ENCODE results near the gene MRPL28.
A peak's percentile ranks its signal among the peaks of the same experiment; 100 is the strongest.

MRPL28 gene

DNA sequence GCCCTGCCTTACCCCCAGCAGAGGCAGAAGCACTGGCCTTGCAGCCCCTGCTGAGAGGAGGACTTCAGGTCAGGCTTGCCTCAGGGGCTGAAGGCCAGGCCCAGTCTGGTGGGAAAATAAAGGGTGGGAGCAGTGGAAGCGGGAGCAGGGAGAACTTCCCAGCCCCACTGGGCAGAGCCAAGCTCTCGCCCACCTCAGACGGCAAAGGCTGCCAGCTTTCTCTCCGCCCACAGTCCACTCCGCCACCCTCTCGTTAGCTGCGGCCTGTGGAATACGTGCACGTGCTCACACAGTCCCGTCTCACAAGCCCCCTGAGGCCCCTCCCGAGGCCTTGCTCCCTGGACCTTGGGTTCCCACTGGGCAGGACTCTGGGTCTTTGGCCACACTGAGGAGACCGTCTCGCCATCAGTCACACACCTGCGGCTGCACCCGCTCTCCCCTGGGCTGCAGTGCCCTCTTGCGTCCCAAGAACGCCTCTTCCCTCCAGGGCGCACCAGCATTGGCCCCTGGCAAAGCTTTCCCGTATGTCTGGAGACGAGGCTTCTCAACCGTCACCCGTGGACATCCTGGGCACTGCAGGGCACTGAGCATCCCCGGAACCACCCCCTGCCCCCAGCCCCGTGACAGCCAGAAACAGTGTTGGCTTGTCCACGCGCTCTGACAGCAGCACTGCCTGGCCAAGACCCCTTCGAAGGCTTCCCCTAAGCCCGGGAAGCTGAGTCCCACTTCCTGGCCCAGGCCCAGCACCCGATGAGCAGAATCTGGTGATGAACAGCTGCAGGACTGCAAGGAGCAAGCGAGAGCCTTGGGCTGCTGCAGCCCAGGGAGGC, 8.3 kb downstream of the MRPL28 start:
- peak; percentile 62 for DNase-seq (ENCODE audit: low read depth)
- TF ChIP-seq, protein P1, sequence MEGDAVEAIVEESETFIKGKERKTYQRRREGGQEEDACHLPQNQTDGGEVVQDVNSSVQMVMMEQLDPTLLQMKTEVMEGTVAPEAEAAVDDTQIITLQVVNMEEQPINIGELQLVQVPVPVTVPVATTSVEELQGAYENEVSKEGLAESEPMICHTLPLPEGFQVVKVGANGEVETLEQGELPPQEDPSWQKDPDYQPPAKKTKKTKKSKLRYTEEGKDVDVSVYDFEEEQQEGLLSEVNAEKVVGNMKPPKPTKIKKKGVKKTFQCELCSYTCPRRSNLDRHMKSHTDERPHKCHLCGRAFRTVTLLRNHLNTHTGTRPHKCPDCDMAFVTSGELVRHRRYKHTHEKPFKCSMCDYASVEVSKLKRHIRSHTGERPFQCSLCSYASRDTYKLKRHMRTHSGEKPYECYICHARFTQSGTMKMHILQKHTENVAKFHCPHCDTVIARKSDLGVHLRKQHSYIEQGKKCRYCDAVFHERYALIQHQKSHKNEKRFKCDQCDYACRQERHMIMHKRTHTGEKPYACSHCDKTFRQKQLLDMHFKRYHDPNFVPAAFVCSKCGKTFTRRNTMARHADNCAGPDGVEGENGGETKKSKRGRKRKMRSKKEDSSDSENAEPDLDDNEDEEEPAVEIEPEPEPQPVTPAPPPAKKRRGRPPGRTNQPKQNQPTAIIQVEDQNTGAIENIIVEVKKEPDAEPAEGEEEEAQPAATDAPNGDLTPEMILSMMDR (IDR thresholded peaks at IDR 0.05; ENCODE audit: control insufficient read depth, extremely low read depth, insufficient read depth) = peak; percentile 97
- no peak overlapping the region for H3K4me3 ChIP-seq (ENCODE audit: low read depth, low read length)

DNA sequence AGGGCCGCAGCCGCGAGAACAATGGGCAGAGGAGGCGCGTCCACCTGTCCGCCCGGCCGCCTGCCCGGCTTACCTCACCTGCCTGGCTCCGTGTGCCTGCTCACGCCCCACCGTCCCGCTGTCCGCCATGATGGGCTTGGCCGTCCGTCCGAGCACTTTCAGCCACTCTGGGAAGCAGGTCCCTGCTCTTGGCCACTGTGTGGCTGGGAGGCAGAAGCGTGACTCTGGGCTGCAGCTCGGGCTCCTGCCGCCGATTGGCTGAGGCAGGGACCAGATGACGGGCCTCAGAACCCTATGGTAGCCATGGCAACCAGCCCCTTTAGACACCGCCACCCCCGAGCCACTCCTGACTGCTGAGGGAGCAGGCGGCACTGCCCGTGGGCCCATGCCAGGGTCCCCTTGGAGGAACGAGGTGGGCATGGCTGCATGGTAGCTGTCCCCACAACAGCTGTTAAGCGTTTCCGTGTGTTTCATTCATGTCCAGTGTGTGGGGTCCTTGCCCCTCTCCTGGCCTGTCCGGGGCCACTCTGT, 8.9 kb downstream of the MRPL28 start:
- no peak for DNase-seq (ENCODE audit: low read depth)
- TF ChIP-seq, protein P1 (IDR thresholded peaks at IDR 0.05; ENCODE audit: control insufficient read depth, extremely low read depth, insufficient read depth) = no peak
- H3K4me3 ChIP-seq (ENCODE audit: low read depth, low read length) = no peak overlapping the region

DNA sequence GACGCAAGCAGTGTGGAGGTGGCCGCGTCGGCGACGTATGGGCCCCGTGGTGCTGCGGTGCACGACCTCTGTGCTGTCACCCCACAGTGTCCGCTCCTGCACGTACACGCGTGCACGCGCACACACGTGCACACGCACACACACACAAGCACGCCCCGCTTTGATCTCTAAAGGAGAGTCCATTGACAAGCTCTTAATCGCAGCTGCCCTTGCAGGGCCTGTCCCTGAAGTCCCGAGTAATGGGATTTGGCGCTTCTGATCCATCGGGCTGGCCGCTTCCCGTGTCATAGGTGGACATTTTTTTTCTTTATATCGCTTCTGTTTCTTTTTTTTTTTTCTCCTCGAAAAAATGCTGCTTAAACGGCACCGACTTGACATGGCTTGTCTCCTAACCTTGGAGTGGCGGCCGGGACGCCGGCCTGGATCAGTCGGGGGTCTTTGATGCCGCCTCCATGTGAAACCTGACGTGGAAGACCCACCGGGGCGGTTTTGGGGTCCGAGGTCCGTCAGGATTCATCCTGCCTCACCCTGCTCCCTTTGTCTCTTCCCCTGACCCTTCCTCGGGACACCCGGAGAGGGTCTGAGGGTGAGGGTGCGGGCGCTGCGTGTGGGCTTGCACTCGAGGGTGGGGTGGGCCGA, 9.5 kb downstream of the MRPL28 start:
- no peak for DNase-seq (ENCODE audit: low read depth)
- H3K4me3 ChIP-seq (ENCODE audit: low read depth, low read length) = no peak overlapping the region
- TF ChIP-seq, protein P1 (IDR thresholded peaks at IDR 0.05; ENCODE audit: control insufficient read depth, extremely low read depth, insufficient read depth) = no peak

DNA sequence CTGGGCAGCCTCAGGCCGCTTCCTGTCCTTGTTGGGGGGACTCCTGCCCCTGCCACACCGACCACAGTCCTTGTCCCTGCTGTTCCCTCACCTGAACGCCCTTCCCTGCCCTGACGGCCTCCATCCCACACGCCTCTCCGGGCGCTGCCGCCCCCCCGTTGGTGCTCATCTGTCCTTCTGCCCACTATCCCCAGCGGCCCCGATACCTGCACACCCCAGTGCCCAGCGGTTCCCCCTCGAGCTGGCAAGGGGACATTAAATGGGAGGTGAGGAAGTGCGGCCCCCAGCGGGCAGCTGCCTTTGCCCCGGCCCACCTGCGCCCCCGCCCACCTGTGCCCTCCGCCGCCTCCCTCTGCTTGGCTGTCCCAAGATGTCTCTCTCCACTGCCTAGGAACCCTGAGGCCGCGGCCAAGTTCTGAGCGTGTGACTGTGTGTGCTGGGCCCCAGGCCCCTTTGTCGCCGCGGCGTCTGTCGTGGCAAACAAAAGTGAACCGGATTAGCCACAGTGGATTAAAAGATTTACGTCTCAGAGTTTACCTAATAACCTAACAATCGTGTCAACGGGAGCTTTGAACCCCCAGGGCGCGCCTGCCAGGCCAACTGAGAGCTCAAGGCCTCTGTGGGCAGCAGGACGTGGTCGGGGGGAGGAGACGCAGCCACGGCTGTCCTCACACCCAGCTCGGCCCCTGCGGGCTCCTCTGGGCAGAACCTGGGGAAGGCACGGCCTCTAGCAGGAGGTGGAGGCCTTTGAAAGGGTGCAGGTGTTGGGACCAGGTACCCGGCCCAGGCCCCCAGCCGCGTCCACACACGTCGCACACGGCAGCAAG, 10.3 kb downstream of the MRPL28 start:
- TF ChIP-seq, protein P1 (IDR thresholded peaks at IDR 0.05; ENCODE audit: control insufficient read depth, extremely low read depth, insufficient read depth) = no peak

DNA sequence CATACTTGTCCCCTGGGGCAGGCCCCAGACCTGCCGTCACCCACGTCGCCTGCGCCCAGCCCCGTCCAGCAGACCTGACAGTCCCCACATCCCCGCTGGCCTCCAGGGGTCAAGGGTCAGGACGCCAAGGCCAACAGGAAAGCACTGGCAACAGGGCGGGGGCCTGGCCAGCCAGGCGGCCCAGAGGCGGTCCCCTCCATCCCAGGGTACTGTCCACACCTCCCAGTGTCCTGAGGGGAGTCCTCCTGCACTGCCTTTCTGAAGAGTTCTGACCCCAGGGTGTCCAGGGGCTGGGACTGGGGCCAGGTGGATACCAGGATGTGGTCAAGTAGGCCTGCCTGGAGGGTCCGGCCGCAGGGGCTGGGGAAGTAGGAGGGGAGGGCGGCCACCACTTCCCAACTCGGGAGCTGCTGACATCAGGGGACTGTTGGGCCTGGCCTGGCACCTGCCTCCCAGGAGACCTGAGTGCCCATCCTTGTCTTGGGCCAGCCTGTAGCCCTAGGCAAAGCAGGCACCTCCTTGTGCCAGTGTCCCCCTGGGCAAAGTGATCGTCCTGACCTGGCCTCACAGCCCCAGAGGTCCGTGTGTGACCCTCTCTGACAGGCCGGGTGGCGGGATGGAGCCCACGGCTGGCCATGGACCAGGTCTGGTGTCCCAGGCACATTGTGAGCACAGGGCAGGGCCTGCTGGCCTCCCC, 11.1 kb downstream of the MRPL28 start:
- H3K4me3 ChIP-seq (ENCODE audit: low read depth, low read length) = no peak overlapping the region
- TF ChIP-seq, protein P1 (IDR thresholded peaks at IDR 0.05; ENCODE audit: control insufficient read depth, extremely low read depth, insufficient read depth) = no peak
- no peak for DNase-seq (ENCODE audit: low read depth)

More for the DNA sequence above, 10.3 kb downstream of the MRPL28 start:
- DNase-seq (ENCODE audit: low read depth) = no peak
- no peak overlapping the region for H3K4me3 ChIP-seq (ENCODE audit: low read depth, low read length)

DNA sequence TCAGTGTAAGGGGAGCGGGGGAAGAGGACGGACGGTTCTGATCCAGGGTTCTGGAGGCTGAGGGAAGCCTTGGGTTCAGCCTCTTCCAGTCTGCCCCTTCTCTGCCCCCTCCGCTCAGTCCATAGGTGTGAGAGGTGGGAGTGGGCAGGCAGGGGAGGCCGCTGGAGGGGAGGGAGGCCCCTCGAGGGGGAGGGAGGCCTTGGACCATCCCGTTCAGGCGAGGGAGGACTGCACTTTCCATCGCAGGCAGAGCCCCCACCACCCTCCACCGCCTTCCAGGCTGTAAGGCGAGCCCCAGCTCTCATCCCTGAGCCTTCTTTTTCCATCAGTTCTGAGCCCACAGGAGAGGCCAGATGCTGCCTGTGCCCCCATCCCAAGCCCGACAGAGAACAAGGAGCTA, 13.6 kb downstream of the MRPL28 start:
- DNase-seq (ENCODE audit: low read depth) = no peak
- TF ChIP-seq, protein P1 (IDR thresholded peaks at IDR 0.05; ENCODE audit: control insufficient read depth, extremely low read depth, insufficient read depth) = no peak
- H3K4me3 ChIP-seq (ENCODE audit: low read depth, low read length) = no peak overlapping the region

Measured in LNCaP clone FGC (cell line).